Mucosa of stomach (tissue), 1 donor: Measurements from ENCODE around the gene LRP11.

ENCODE experiments used
- H3K27me3 ChIP-seq: one replicate; pipeline ENCODE4 v1.7.0; 2013; ENCODE audit warnings: mild to moderate bottlenecking, low read length; ENCODE audit not compliant: control insufficient read depth, insufficient read depth
- H3K36me3 ChIP-seq: one replicate; pipeline ENCODE4 v1.7.0; 2013; ENCODE audit warnings: low read length; ENCODE audit not compliant: control insufficient read depth, insufficient read depth
- H3K4me1 ChIP-seq: one replicate; pipeline ENCODE4 v1.7.0; 2013; ENCODE audit warnings: mild to moderate bottlenecking, low read length; ENCODE audit not compliant: control insufficient read depth, insufficient read depth
- H3K4me3 ChIP-seq: one replicate; pipeline ENCODE4 v1.7.0; 2013; ENCODE audit warnings: low read length
- H3K9ac ChIP-seq: one replicate; pipeline ENCODE4 v1.7.0; 2013; ENCODE audit warnings: mild to moderate bottlenecking, low read length, moderate library complexity
- H3K9me3 ChIP-seq: one replicate; pipeline ENCODE4 v1.7.0; 2013; ENCODE audit warnings: mild to moderate bottlenecking, low read length, moderate library complexity; ENCODE audit not compliant: control insufficient read depth
- donor health status: Pancreatic carcinoma.

The LRP11 gene

DNA sequence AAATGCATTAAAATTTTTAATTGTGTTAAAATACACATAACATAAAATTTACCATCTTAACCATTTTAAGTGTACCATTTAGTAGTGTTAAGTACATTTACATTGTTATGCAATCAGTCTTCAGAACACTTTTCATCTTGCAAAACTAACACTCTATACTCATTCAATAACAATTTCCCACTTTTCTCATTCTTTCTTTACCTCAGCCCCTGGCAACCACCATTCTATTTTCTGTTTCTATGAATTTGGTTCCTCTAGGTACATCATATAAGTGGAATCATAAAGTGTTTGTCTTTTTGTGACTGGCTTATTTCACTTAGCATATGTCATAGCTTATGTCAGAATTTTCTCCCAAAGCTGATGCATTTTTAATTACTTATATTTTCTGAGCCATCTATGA lies 82.4 kb downstream of the LRP11 start:
- no peak overlapping the region for H3K9ac ChIP-seq

GRCh38 chr6:149779644-149779963 lies 84.6 kb downstream of the LRP11 start:
- Histone ChIP-seq H3K9ac (no peak overlapping the region), H3K4me3 (no peak overlapping the region), H3K27me3 (no peaks in the 10 kb centered on the region), H3K36me3 (no peaks in the 10 kb centered on the region), H3K9me3 (no peaks in the 10 kb centered on the region), H3K4me1 (no peaks in the 10 kb centered on the region)

More for the DNA sequence above, 82.4 kb downstream of the LRP11 start:
- H3K36me3 ChIP-seq: no peaks in the 10 kb centered on the region
- H3K4me3 ChIP-seq: no peak overlapping the region
- H3K27me3 ChIP-seq: no peaks in the 10 kb centered on the region
- no peaks in the 10 kb centered on the region for H3K9me3 ChIP-seq
- no peaks in the 10 kb centered on the region for H3K4me1 ChIP-seq

DNA sequence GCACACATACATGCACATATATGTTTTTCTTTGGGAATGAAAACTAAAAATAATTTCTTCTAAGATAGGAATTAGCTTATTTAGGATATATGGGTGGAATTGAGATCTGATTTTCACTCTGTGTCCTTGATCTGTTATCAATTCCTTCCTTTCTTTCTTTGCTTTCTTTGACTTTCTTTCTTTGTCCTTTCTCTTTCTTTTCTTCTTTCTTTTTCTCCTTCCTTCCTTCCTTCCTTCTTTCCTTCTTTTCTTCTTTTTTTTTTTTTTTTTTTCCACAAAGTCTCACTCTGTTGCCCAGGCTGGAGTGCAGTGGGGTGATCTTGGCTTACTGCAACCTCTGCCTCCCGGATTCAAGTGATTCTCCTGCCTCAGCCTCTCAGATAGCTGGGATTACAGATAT lies 86.5 kb downstream of the LRP11 start:
- Histone ChIP-seq H3K9ac (no peak overlapping the region), H3K4me3 (no peak overlapping the region), H3K4me1 (no peaks in the 10 kb centered on the region), H3K9me3 (no peaks in the 10 kb centered on the region), H3K36me3 (no peaks in the 10 kb centered on the region), H3K27me3 (no peaks in the 10 kb centered on the region)

GRCh38 chr6:149771925-149772324 lies 92.2 kb downstream of the LRP11 start:
- Histone ChIP-seq H3K9me3 (no peaks in the 10 kb centered on the region), H3K4me1 (no peaks in the 10 kb centered on the region), H3K9ac (no peak overlapping the region), H3K36me3 (no peaks in the 10 kb centered on the region), H3K4me3 (no peak overlapping the region), H3K27me3 (no peaks in the 10 kb centered on the region)

GRCh38 chr6:149771185-149771584 lies 93.0 kb downstream of the LRP11 start:
- H3K9ac ChIP-seq: no peak overlapping the region
- no peaks in the 10 kb centered on the region for H3K27me3 ChIP-seq
- H3K9me3 ChIP-seq: no peaks in the 10 kb centered on the region
- H3K36me3 ChIP-seq: no peaks in the 10 kb centered on the region
- no peaks in the 10 kb centered on the region for H3K4me1 ChIP-seq
- H3K4me3 ChIP-seq: no peak overlapping the region

DNA sequence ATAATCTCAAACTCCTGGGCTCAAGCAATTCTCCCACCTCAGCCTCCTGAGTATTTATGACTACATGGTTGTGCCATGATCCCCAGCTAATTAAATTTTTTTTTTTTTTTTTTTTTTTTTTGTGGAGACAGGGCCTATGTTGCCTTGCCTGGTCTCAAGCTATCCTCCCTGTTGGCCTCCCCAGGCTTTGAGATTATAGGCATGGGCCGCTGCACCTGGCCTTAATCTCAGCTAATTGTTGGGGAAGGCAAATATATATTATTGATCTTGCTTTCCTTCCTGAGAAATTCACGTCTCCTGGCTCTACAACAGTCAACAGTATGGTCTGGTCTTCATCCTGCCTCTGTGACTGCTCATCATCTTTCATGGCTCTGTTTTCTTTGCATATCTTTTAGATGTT lies 94.5 kb downstream of the LRP11 start:
- no peaks in the 10 kb centered on the region for H3K4me1 ChIP-seq
- H3K27me3 ChIP-seq: no peaks in the 10 kb centered on the region
- H3K9ac ChIP-seq: no peak overlapping the region
- no peaks in the 10 kb centered on the region for H3K9me3 ChIP-seq
- H3K4me3 ChIP-seq: no peak overlapping the region
- H3K36me3 ChIP-seq: no peaks in the 10 kb centered on the region
